Myometrial cell (primary cell): ENCODE measurements around the gene TPRX2. TPM values are rescaled to one million over a fixed set of nuclear protein-coding genes. Genes with fewer than 3 reads are reported as not detected.

ENCODE experiments used
- total RNA-seq: library from RNA; depleted of rRNA; stranded (reverse); fragments of >200 nt; gene quantifications from 2 replicates; pipeline ENCODE4 v1.2.3, GENCODE V29; 2015

Gene TPRX2
- not detected in 2 replicates for total RNA-seq

GRCh38 chr19:47858646-47859285 lies at the start of gene TPRX2:
TPRX2 (plus strand) TSS chr19:47859235; CDS start chr19:47859247, 12 bp downstream.

GRCh38 chr19:47821460-47822020 lies 37.5 kb upstream of the TPRX2 start, which contains the start of gene CRX:
CRX (plus strand) TSS chr19:47821937; CDS start chr19:47834444, 12,507 bp downstream.

GRCh38 chr19:47886010-47886559 lies 27.1 kb downstream of the TPRX2 start, which contains the start of gene SULT2A1:
SULT2A1 (minus strand) TSS chr19:47886315; CDS start chr19:47886257, 58 bp downstream.

Other genes with a start within 250 kb of the TPRX2 start
- 141 and 157 TPM in 2 replicates for gene EHD2, start 145.8 kb upstream of the TPRX2 start, total RNA-seq
- 141 and 171 TPM in 2 replicates for gene NOP53, start 113.7 kb upstream of the TPRX2 start, total RNA-seq
- 635 and 892 TPM in 2 replicates for gene SELENOW, start 80.5 kb upstream of the TPRX2 start, total RNA-seq
- gene TPRX1, start 54.7 kb upstream of the TPRX2 start, total RNA-seq = not detected in 2 replicates
- gene CRX, start 37.3 kb upstream of the TPRX2 start, total RNA-seq = not detected in 2 replicates
- gene SULT2A1, start 27.1 kb downstream of the TPRX2 start, total RNA-seq = not detected in 2 replicates
- not detected in 2 replicates for gene BSPH1, start 132.9 kb downstream of the TPRX2 start, total RNA-seq
- not detected in 2 replicates for gene ELSPBP1, start 135.4 kb downstream of the TPRX2 start, total RNA-seq
- not detected in 2 replicates for gene CABP5, start 184.8 kb downstream of the TPRX2 start, total RNA-seq